KOPT-K1 (cell line): ENCODE data around the gene TTLL5.
A peak's percentile ranks its signal among the peaks of the same experiment; 100 is the strongest.
"Not testable (repeated sequence)": the region's sequence is repeated elsewhere in the genome, so short reads cannot be mapped to it uniquely, and the experiment has no call there.

Source experiments
- H3K27ac ChIP-seq: fragments of 200-600 bp; sonication (generic); 2 replicates; pipeline ENCODE4 v1.5.1; 2016; ENCODE audit warnings: antibody characterized with exemption, mild to moderate bottlenecking, low read depth, low read length; ENCODE audit not compliant: poor library complexity, severe bottlenecking
- H3K36me3 ChIP-seq: fragments of 200-600 bp; sonication (generic); 2 replicates; pipeline ENCODE4 v1.5.1; 2017; ENCODE audit warnings: antibody characterized with exemption, mild to moderate bottlenecking, low read length, moderate library complexity; ENCODE audit not compliant: insufficient read depth
- H3K9me3 ChIP-seq: fragments of 200-600 bp; sonication (generic); 2 replicates; pipeline ENCODE4 v1.5.1; 2017; ENCODE audit warnings: antibody characterized with exemption, low read length, mild to moderate bottlenecking; ENCODE audit not compliant: insufficient read depth, poor library complexity, severe bottlenecking

TTLL5 gene

DNA sequence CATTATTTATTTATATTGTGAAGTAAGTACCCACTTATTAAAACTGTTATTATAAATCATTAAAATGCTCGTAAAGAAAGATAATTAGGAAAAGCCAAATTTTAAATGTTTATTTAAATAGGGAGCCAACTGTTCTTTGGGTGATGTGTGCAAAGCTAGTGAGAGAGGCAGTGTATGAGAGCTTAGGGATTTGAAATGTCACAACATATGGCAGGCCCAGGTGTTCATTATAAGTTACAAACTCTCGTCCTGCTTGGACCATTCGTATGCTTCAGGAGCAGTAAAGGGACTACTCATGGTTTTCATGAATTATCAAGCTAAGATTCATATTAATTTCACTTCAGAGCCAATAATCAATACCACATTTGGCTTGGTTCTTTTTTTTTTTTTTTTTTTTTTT is 166.3 kb downstream of the TTLL5 start:
- Histone ChIP-seq H3K27ac (no peak overlapping the region), H3K9me3 (no peaks in the 10 kb centered on the region), H3K36me3 (no peaks in the 10 kb centered on the region; the same call in 1 of the 2 replicates)

GRCh38 chr14:75829316-75829715 is 168.3 kb downstream of the TTLL5 start:
- Histone ChIP-seq H3K9me3 (no peaks in the 10 kb centered on the region), H3K27ac (no peak overlapping the region), H3K36me3 (no peaks in the 10 kb centered on the region)

- Histone ChIP-seq H3K9me3 (no peaks in the 10 kb centered on the region), H3K27ac (peak overlapping the region; percentile 54)
Observed at GRCh38 chr14:75831455-75831854, 170.4 kb downstream of the TTLL5 start.

GRCh38 chr14:75831952-75832351 is 170.9 kb downstream of the TTLL5 start:
- Histone ChIP-seq H3K9me3 (no peaks in the 10 kb centered on the region), H3K36me3 (no peaks in the 10 kb centered on the region), H3K27ac (peak overlapping the region; percentile 54)

More at GRCh38 chr14:75831455-75831854, 170.4 kb downstream of the TTLL5 start:
- H3K36me3 ChIP-seq: no peaks in the 10 kb centered on the region

DNA sequence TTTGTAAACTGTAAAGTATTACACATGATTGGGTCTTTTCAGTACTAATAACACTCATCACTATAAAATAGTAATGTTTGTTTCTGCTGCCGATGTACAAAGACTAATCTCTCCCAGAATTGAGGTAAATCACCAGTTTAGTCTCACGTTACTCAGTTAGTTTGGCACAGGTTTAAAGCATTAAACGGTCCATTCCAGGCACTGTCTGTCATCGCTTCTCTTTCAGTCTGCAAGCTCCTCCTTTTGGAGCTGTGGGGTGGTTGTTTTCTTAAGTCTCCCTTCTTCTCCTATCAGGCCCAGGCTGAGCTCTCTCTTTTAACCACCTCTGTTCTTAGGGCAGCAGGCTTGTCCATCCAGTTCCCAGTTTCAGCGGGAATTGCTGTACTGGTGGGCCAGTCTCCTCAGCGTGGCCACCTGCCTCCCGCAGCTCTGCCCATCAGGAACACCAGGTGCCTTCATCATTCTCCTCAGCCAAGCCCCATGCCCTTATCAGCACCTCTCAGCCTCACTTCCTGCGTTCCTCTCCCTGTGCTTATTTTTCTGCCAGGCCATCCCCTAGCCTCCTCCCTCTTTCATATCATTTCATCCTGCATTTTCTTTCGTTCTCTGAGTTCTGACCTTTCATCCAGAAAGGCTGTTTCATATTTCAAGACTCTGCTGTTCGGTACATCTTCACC is 171.7 kb downstream of the TTLL5 start:
- Histone ChIP-seq H3K9me3 (no peaks in the 10 kb centered on the region), H3K36me3 (no peaks in the 10 kb centered on the region), H3K27ac (peak overlapping the region; percentile 54)

DNA sequence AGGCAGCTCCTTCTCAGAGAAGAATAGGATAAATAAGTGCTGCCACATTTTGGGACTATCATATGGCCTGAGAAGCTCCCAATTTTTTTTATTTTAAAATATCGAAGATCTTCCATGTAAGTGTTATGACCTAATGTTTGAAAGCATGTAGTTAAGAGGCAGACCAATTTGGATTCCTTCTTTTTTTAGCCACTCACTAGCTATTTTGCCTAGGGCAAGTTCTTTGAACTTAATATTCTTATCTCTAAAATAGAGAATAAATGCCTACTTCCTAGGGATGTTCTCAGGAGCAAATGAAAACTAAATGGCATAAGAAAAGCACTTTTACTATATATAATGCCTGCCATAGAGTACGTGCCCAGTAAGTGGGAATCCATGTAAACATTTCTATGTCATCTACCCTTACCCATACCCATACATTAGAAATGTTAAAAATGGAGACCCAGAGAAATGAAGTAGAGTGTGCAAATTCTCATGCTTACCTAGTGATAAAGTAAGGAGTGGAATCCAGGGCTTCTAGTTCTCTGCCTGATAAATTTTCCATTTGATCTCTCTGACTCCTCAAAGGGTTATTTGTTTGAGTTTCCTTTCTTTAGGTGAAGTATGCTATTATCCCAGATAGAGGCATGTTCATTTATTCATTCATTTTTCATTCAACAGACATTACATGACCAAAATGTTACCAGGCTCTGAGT is 172.4 kb downstream of the TTLL5 start:
- H3K36me3 ChIP-seq: 0 out of 2 replicates have a peak, but pooled peaks cover under 1% of the 10 kb centered on the region
- H3K9me3 ChIP-seq: no peaks in the 10 kb centered on the region
- peak overlapping the region; percentile 54 for H3K27ac ChIP-seq

DNA sequence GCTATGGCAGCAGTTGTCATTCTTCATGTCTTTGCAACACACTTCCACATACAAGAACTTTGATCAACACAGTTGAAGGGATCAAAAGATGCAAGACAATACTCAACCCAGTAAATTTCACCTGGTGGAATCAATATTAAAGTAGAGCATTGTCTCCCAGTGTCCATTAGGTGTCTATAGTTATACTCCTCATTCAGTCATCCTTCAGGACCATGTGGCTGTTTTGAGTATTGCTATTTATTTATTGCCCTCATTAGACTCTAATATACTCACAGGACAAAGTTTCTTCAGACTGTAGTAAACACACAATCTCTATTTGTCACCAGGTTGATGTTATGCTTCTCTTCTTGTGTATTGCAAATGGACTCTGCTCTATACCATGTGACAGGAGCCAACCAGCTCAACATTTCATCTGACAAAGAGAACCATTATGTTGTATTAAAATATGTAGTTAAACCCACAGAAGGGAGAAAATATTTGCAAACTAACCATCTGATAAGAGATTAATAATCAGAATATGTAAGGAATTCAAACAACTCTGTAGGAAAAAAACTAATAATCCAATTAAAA is 174.2 kb downstream of the TTLL5 start:
- H3K9me3 ChIP-seq: no peaks in the 10 kb centered on the region
- H3K36me3 ChIP-seq: peaks cover 5% of the 10 kb centered on the region; the same call in 1 of the 2 replicates
- H3K27ac ChIP-seq: no peak overlapping the region

DNA sequence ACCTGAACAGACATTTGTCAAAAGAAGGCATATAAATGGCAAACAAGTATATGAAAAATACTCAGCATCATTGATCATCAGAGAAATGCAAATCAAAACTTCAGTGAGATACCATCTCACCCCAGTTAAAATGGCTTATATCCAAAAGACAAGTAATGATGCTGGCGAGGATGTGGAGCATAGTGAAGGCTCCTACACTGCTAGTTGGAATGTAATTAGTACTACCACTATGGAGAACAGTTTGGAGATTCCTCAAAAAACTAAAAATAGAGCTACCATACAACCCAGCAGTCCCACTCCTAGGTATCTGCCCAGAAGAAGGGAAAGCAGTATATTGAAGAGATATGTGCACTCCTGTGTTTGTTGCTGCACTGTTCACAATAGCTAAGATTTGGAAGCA is 174.7 kb downstream of the TTLL5 start:
- Histone ChIP-seq H3K9me3 (no peaks in the 10 kb centered on the region), H3K27ac (no peak overlapping the region), H3K36me3 (peaks cover 5% of the 10 kb centered on the region; the same call in 1 of the 2 replicates)

- H3K36me3 ChIP-seq: peaks cover 5% of the 10 kb centered on the region; the same call in 1 of the 2 replicates
- no peaks in the 10 kb centered on the region for H3K9me3 ChIP-seq
- H3K27ac ChIP-seq: no peak overlapping the region
Observed at GRCh38 chr14:75837151-75837787, 176.2 kb downstream of the TTLL5 start.

DNA sequence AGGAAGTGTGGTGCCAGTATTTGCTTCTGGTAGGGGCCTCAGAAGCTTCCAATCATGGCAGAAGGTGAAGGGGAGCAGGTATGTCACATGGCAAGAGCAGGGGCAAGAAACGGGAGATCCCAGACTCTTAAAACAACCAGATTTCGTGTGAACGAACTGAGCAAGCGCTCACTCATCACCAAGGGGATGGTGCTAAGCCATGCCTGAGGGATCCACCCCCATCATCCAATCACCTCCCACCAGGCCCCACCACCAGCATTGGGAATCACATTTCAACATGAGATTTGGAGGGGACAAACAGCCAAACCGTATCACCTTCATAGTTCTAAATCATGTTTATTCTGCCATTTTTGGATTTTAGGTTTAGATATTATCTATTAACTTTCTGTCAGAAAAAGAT is 179.9 kb downstream of the TTLL5 start:
- H3K27ac ChIP-seq: no peak overlapping the region
- no peaks in the 10 kb centered on the region for H3K9me3 ChIP-seq
- peaks cover 5% of the 10 kb centered on the region; the same call in 1 of the 2 replicates for H3K36me3 ChIP-seq

DNA sequence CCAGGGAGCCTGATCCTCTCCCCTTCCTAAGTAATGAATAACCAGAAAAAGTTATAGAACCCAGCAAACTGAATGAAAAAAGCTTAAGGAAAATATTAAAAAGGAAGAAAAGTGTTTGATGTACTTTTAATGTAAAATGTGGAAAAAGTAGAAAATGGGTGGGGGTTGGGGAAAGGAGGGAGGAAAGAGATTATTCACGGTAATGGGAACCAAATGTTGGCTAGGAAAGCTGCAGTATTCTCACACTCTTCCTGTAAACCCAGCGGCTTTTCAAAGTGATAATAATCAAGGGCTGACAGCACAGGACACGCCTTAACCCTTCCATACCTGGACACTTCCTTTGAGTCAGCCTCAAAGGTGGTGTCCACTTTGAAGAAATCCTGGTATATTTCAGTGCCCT is 181.5 kb downstream of the TTLL5 start:
- no peaks in the 10 kb centered on the region for H3K9me3 ChIP-seq
- H3K36me3 ChIP-seq: peaks cover 5% of the 10 kb centered on the region; the same call in 1 of the 2 replicates
- H3K27ac ChIP-seq: no peak overlapping the region

DNA sequence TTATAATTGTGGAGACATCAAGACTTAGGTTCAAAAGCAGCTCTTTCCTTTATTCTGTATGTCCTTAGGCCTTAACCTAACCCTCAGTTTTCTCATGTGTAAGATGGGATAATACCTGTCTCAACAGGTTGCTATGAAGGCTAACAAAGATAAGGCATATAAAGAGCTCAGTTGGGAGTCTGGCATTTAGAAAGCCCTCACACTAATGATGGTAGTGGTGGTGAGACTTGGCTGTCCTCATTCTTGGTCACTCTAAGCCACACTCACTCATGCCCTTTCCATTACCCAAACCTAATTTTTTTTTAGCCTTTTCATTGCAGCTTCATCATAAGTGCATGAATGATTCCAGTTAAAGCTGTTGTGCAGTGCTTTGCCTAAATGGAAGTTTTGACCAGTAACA is 183.4 kb downstream of the TTLL5 start:
- Histone ChIP-seq H3K36me3 (no peaks in the 10 kb centered on the region), H3K9me3 (no peaks in the 10 kb centered on the region), H3K27ac (no peak overlapping the region)

GRCh38 chr14:75845136-75845804 is 184.2 kb downstream of the TTLL5 start:
- Histone ChIP-seq H3K27ac (no peak overlapping the region), H3K9me3 (no peaks in the 10 kb centered on the region), H3K36me3 (no peaks in the 10 kb centered on the region)

DNA sequence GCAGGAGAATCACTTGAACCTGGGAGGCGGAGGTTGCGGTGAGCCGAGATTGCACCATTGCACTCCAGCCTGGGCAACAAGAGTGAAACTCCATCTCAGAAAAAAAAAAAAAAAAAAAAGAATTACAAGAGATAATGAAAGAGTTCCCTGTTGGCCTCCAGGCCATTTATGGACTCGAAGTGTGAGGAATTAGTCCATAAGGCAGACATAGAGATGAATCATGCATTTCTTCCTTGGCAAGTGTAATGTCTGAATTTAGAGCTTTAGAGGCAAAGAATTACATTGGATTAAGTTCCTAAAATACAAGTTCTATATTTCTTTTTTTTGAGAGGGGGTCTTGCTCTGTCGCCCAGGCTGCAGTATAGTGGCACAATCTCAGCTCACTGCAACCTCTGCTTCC is 185.6 kb downstream of the TTLL5 start:
- H3K27ac ChIP-seq, H3K9me3 ChIP-seq, H3K36me3 ChIP-seq: not testable (repeated sequence)

- Histone ChIP-seq H3K36me3 (no peaks in the 10 kb centered on the region), H3K27ac (no peak overlapping the region), H3K9me3 (no peaks in the 10 kb centered on the region)
Observed at GRCh38 chr14:75847584-75847983, 186.5 kb downstream of the TTLL5 start.
